ENCODE results near the gene EXOSC1.

GRCh38 chr10:97474918-97475317 lies 29.1 kb upstream of the EXOSC1 start:
- TF ChIP-seq GATA2 (IDR thresholded peaks at IDR 0.05; ENCODE audit: low read depth, low read length): no peak
- no peak for TF ChIP-seq GATA3 (IDR thresholded peaks at IDR 0.05; ENCODE audit: low read depth, low read length)

All from SH-SY5Y (cell line).